Lung (tissue), 12 donors: ENCODE results near the gene PLCB3. TPM values are rescaled to one million over a fixed set of nuclear protein-coding genes. Genes with fewer than 3 reads are reported as not detected.

ENCODE experiments used
- ATAC-seq: fragments of 200-7000 bp; cut with Tn5 transposase; one replicate; pipeline ENCODE4 v1.9.1; 2020; ENCODE audit warnings: moderate number of reproducible peaks; ENCODE audit not compliant: insufficient read depth, low FRiP score
- DNase-seq, 3 donors: peaks; one replicate each; pipeline ENCODE4 v3.0.0-alpha.2; 2013 to 2017
- H3K27ac ChIP-seq, 2 donors: one replicate each; pipeline ENCODE4 v1.5.1; 2013; ENCODE audit warnings: mild to moderate bottlenecking in 2 of 2, moderate library complexity in 2 of 2, control low read depth in 1 of 2, inconsistent platforms in 1 of 2, low read depth in 1 of 2, low read length in 1 of 2
- H3K27me3 ChIP-seq, 3 donors: one replicate each; pipeline ENCODE4 v1.5.1; 2013; ENCODE audit warnings: low read length in 2 of 3; ENCODE audit not compliant: control insufficient read depth in 3 of 3, insufficient read depth in 3 of 3
- H3K36me3 ChIP-seq, 4 donors: one replicate each; pipeline ENCODE4 v1.5.1; 2013; ENCODE audit warnings: low read length in 4 of 4, mild to moderate bottlenecking in 1 of 4, moderate library complexity in 1 of 4; ENCODE audit not compliant: control insufficient read depth in 4 of 4, insufficient read depth in 4 of 4
- H3K4me1 ChIP-seq, 5 donors: one replicate each; pipeline ENCODE4 v1.5.1; 2013; ENCODE audit warnings: low read length in 5 of 5, mild to moderate bottlenecking in 2 of 5, moderate library complexity in 1 of 5; ENCODE audit not compliant: control insufficient read depth in 5 of 5, insufficient read depth in 5 of 5
- H3K4me3 ChIP-seq: one replicate; pipeline ENCODE4 v1.5.1; 2013; ENCODE audit warnings: mild to moderate bottlenecking, control low read depth, moderate library complexity
- H3K9ac ChIP-seq, 2 donors: one replicate each; pipeline ENCODE4 v1.5.1; 2013; ENCODE audit warnings: low read length in 2 of 2, control low read depth in 1 of 2; ENCODE audit not compliant: insufficient read depth in 1 of 2
- H3K9me3 ChIP-seq, 4 donors: one replicate each; pipeline ENCODE4 v1.5.1; 2013; ENCODE audit warnings: low read length in 3 of 4, mild to moderate bottlenecking in 1 of 4, moderate library complexity in 1 of 4; ENCODE audit not compliant: control insufficient read depth in 4 of 4, insufficient read depth in 3 of 4
- WGBS, 2 donors: extraction: QIAGEN DNeasy Blood & Tissue Kit; methylation state at CpG; one replicate each; pipeline ENCODE4 v1.1.7; 2013; 5-methylcytosine and 5-hydroxymethylcytosine counted together
- polyA plus RNA-seq, 2 donors: library from polyadenylated mRNA; stranded (reverse); fragments of 200-250 nt; gene quantifications; one replicate each; pipeline ENCODE4 v1.2.1, GENCODE V29; 2013
- total RNA-seq, 2 donors: library from RNA; depleted of rRNA in 1 of 2; stranded (reverse); fragments of >200 nt in 1 of 2; gene quantifications; one replicate each; pipeline ENCODE4 v1.2.1, GENCODE V29; 2014 to 2021
- TF ChIP-seq, protein P1 (sequence below): IDR thresholded peaks from 2 replicates; pipeline ENCODE4 v1.5.1; 2012; ENCODE audit warnings: mild to moderate bottlenecking; ENCODE audit errors: control extremely low read depth, extremely low read depth
- donor health status: control.
- donor health status: control.
- donor health status: Bipolar disorder and iron deficiency.
- donor health status: healthy.
- donor health status: DM: yes; HTN: yes; CAD: no.

PLCB3 gene
- total and polyA plus RNA-seq, 4 donors = 15.0 to 32.0 (median 17.6) TPM

- H3K4me3 ChIP-seq = no peak overlapping the region
- no peak overlapping the region for H3K9ac ChIP-seq
- peak overlapping the region in 1 of 2 donors; percentile 96 for H3K27ac ChIP-seq
- DNase-seq (no peak), ATAC-seq (no peak)
- WGBS, 2 donors = 86 to 87% methylated on average over 13 of the region's 13 CpGs
- H3K4me1 ChIP-seq = peaks cover 0 to 31% (median 8%) of the 10 kb centered on the region in 5 donors
- no peaks in the 10 kb centered on the region for H3K36me3 ChIP-seq
- TF ChIP-seq, protein P1, sequence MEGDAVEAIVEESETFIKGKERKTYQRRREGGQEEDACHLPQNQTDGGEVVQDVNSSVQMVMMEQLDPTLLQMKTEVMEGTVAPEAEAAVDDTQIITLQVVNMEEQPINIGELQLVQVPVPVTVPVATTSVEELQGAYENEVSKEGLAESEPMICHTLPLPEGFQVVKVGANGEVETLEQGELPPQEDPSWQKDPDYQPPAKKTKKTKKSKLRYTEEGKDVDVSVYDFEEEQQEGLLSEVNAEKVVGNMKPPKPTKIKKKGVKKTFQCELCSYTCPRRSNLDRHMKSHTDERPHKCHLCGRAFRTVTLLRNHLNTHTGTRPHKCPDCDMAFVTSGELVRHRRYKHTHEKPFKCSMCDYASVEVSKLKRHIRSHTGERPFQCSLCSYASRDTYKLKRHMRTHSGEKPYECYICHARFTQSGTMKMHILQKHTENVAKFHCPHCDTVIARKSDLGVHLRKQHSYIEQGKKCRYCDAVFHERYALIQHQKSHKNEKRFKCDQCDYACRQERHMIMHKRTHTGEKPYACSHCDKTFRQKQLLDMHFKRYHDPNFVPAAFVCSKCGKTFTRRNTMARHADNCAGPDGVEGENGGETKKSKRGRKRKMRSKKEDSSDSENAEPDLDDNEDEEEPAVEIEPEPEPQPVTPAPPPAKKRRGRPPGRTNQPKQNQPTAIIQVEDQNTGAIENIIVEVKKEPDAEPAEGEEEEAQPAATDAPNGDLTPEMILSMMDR = no peak
- peaks cover 0 to 32% (median 27%) of the 10 kb centered on the region in 3 donors for H3K27me3 ChIP-seq
- H3K9me3 ChIP-seq = no peaks in the 10 kb centered on the region
Measured at GRCh38 chr11:64303109-64304031, 52.0 kb downstream of the PLCB3 start.

- no peak for ATAC-seq
- Histone ChIP-seq H3K4me1 (peaks cover 0 to 29% (median 8%) of the 10 kb centered on the region in 5 donors), H3K9ac (no peak overlapping the region), H3K4me3 (no peak overlapping the region), H3K9me3 (no peaks in the 10 kb centered on the region), H3K36me3 (no peaks in the 10 kb centered on the region), H3K27me3 (peaks cover 0 to 26% (median 21%) of the 10 kb centered on the region in 3 donors), H3K27ac (peak overlapping the region in 1 of 2 donors; percentile 96)
- WGBS, 2 donors = 46 to 50% methylated on average over 5 of the region's 5 CpGs
- no peak for DNase-seq
- TF ChIP-seq, protein P1 = no peak
Measured at GRCh38 chr11:64304032-64304315, 52.6 kb downstream of the PLCB3 start.

- Histone ChIP-seq H3K4me1 (peaks cover 0 to 24% (median 7%) of the 10 kb centered on the region in 5 donors), H3K9me3 (no peaks in the 10 kb centered on the region), H3K4me3 (peak overlapping the region; percentile 29), H3K9ac (peak overlapping the region in 1 of 2 donors; percentile 66), H3K36me3 (no peaks in the 10 kb centered on the region), H3K27me3 (peaks cover 0 to 25% (median 19%) of the 10 kb centered on the region in 3 donors), H3K27ac (peak overlapping the region; percentile 87 to 96)
- 0 to 1% methylated on average over 44 to 46 of the region's 46 CpGs for WGBS, 2 donors
- ATAC-seq (peak; percentile 33), DNase-seq (peak; percentile 87 to 90 (median 90))
- TF ChIP-seq, protein P1 = peak; percentile 76
Measured at GRCh38 chr11:64304316-64305072, 53.2 kb downstream of the PLCB3 start.
